HFF-Myc (cell line): ENCODE measurements around the gene ANOS1.
"Not testable (repeated sequence)": the region's sequence is repeated elsewhere in the genome, so short reads cannot be mapped to it uniquely, and the experiment has no call there.

Experiments used
- DNase-seq: peaks from one replicate; pipeline ENCODE4 v3.0.0-alpha.2; 2011; ENCODE audit warnings: low read depth; ENCODE audit errors: extremely low read depth
- H3K4me3 ChIP-seq: replicated peaks from 2 replicates; pipeline ENCODE4 v1.5.1; 2011; ENCODE audit warnings: low read depth, mild to moderate bottlenecking, control low read depth, low read length
- CTCF ChIP-seq: IDR thresholded peaks from 2 replicates; pipeline ENCODE4 v1.5.1; 2012; ENCODE audit warnings: mild to moderate bottlenecking, low read depth, low read length, control low read depth; ENCODE audit errors: missing control alignments

Gene ANOS1

GRCh38 chrX:8520791-8521190 is 211.1 kb downstream of the ANOS1 start:
- DNase-seq: no peak
- TF ChIP-seq CTCF: no peak
- H3K4me3 ChIP-seq: no peak overlapping the region

GRCh38 chrX:8520178-8520577 is 211.8 kb downstream of the ANOS1 start:
- no peak overlapping the region for H3K4me3 ChIP-seq
- DNase-seq: no peak
- no peak for TF ChIP-seq CTCF

GRCh38 chrX:8504451-8504850 is 227.5 kb downstream of the ANOS1 start:
- no peak for TF ChIP-seq CTCF
- no peak for DNase-seq
- no peak overlapping the region for H3K4me3 ChIP-seq

GRCh38 chrX:8502101-8502500 is 229.8 kb downstream of the ANOS1 start:
- DNase-seq, H3K4me3 ChIP-seq: not testable (repeated sequence)

- no peak for TF ChIP-seq CTCF
Measured at GRCh38 chrX:8500203-8500602, 231.7 kb downstream of the ANOS1 start.

GRCh38 chrX:8495036-8495435 is 236.9 kb downstream of the ANOS1 start:
- not testable (repeated sequence) for H3K4me3 ChIP-seq, DNase-seq

More at GRCh38 chrX:8500203-8500602, 231.7 kb downstream of the ANOS1 start:
- no peak for DNase-seq
- no peak overlapping the region for H3K4me3 ChIP-seq

GRCh38 chrX:8484360-8484949 is 247.5 kb downstream of the ANOS1 start:
- TF ChIP-seq CTCF: no peak
- H3K4me3 ChIP-seq: no peak overlapping the region
- no peak for DNase-seq
